HG02973 (cell line): ENCODE measurements around the gene TPGS1.
"Not testable (repeated sequence)": the region's sequence is repeated elsewhere in the genome, so short reads cannot be mapped to it uniquely, and the experiment has no call there.

Experiments
- ATAC-seq: cut with Tn5 transposase; IDR thresholded peaks from one replicate; pipeline ENCODE4 v1.9.1; 2021; ENCODE audit warnings: moderate library complexity; ENCODE audit not compliant: unreplicated experiment

The TPGS1 gene

GRCh38 chr19:474126-475078 lies 32.9 kb upstream of the TPGS1 start:
- ATAC-seq: no peak

GRCh38 chr19:475360-475759 lies 31.9 kb upstream of the TPGS1 start:
- ATAC-seq: no peak

GRCh38 chr19:478236-478903 lies 28.9 kb upstream of the TPGS1 start:
- no peak for ATAC-seq

- ATAC-seq: no peak
Measured at GRCh38 chr19:478976-479375, 28.3 kb upstream of the TPGS1 start.

GRCh38 chr19:480016-480855 lies 27.1 kb upstream of the TPGS1 start:
- ATAC-seq: no peak

- not testable (repeated sequence) for ATAC-seq
Measured at GRCh38 chr19:481100-481499, 26.2 kb upstream of the TPGS1 start.

GRCh38 chr19:482186-483041 lies 24.9 kb upstream of the TPGS1 start:
- no peak for ATAC-seq

GRCh38 chr19:483332-484072 lies 23.8 kb upstream of the TPGS1 start:
- no peak for ATAC-seq

GRCh38 chr19:484494-484893 lies 22.8 kb upstream of the TPGS1 start:
- ATAC-seq: no peak

GRCh38 chr19:485077-485476 lies 22.2 kb upstream of the TPGS1 start:
- ATAC-seq: no peak

GRCh38 chr19:485583-486236 lies 21.6 kb upstream of the TPGS1 start:
- no peak for ATAC-seq

GRCh38 chr19:488505-489417 lies 18.5 kb upstream of the TPGS1 start:
- ATAC-seq: peak; percentile 68

GRCh38 chr19:489418-490196 lies 17.7 kb upstream of the TPGS1 start:
- no peak for ATAC-seq

GRCh38 chr19:491146-491741 lies 16.1 kb upstream of the TPGS1 start:
- no peak for ATAC-seq

GRCh38 chr19:492091-492531 lies 15.2 kb upstream of the TPGS1 start:
- ATAC-seq: no peak

- ATAC-seq: no peak
Measured at GRCh38 chr19:493391-494170, 13.7 kb upstream of the TPGS1 start.
